H9 (cell line): Measurements from ENCODE around the gene STARD4. TPM values are rescaled to one million over a fixed set of nuclear protein-coding genes. Genes with fewer than 3 reads are reported as not detected.

Source experiments
- DNase-seq: peaks from one replicate; pipeline ENCODE4 v3.0.0-alpha.2; 2017
- H2AFZ ChIP-seq: one replicate; pipeline ENCODE4 v1.6.1; 2013; ENCODE audit warnings: mild to moderate bottlenecking, low read length, control low read depth, moderate library complexity
- H2AK5ac ChIP-seq: 2 replicates; pipeline ENCODE4 v1.6.1; 2013; ENCODE audit warnings: low read length, control low read depth, mixed read lengths; ENCODE audit not compliant: insufficient read length
- H2BK120ac ChIP-seq: one replicate; pipeline ENCODE4 v1.6.1; 2013; ENCODE audit warnings: low read depth, mild to moderate bottlenecking, low read length, control low read depth, inconsistent platforms; ENCODE audit not compliant: poor library complexity, severe bottlenecking
- H2BK12ac ChIP-seq: 2 replicates; pipeline ENCODE4 v1.6.1; 2013; ENCODE audit warnings: low read length, control low read depth, mixed read lengths, low read depth; ENCODE audit not compliant: insufficient read length
- H2BK15ac ChIP-seq: 2 replicates; pipeline ENCODE4 v1.6.1; 2013; ENCODE audit warnings: low read depth, low read length, control low read depth
- H2BK20ac ChIP-seq: one replicate; pipeline ENCODE4 v1.6.1; 2013; ENCODE audit warnings: low read depth, mild to moderate bottlenecking, low read length, control low read depth, inconsistent platforms; ENCODE audit not compliant: poor library complexity, severe bottlenecking
- H2BK5ac ChIP-seq: 2 replicates; pipeline ENCODE4 v1.6.1; 2013; ENCODE audit warnings: low read length, control low read depth, mixed read lengths; ENCODE audit not compliant: insufficient read length
- H3K14ac ChIP-seq: 2 replicates; pipeline ENCODE4 v1.6.1; 2013; ENCODE audit warnings: low read length, control low read depth; ENCODE audit not compliant: insufficient read depth
- H3K18ac ChIP-seq: 2 replicates; pipeline ENCODE4 v1.6.1; 2013; ENCODE audit warnings: low read depth, mild to moderate bottlenecking, mixed read lengths, low read length, control low read depth; ENCODE audit not compliant: insufficient read length
- H3K23ac ChIP-seq: 2 replicates; pipeline ENCODE4 v1.6.1; 2013; ENCODE audit warnings: low read length, control low read depth, mixed read lengths, low read depth; ENCODE audit not compliant: insufficient read length
- H3K23me2 ChIP-seq: 2 replicates; pipeline ENCODE4 v1.6.1; 2013; ENCODE audit warnings: low read depth, mild to moderate bottlenecking, mixed read lengths, low read length, control low read depth; ENCODE audit not compliant: insufficient read length, poor library complexity, severe bottlenecking
- H3K27ac ChIP-seq: 2 replicates; pipeline ENCODE4 v1.5.1; 2013; ENCODE audit warnings: low read length, control low read depth, mixed read lengths, low read depth; ENCODE audit not compliant: insufficient read length
- H3K27me3 ChIP-seq: 2 replicates; pipeline ENCODE4 v1.6.1; 2013; ENCODE audit warnings: low read length, control low read depth, inconsistent platforms; ENCODE audit not compliant: insufficient read depth
- H3K4ac ChIP-seq: 2 replicates; pipeline ENCODE4 v1.6.1; 2013; ENCODE audit warnings: low read depth, mild to moderate bottlenecking, control low read depth, inconsistent platforms, low read length, moderate library complexity
- H3K4me1 ChIP-seq: 2 replicates; pipeline ENCODE4 v1.6.1; 2013; ENCODE audit warnings: low read length, control low read depth, inconsistent platforms; ENCODE audit not compliant: insufficient read depth
- H3K4me2 ChIP-seq: 2 replicates; pipeline ENCODE4 v1.6.1; 2013; ENCODE audit warnings: low read length, control low read depth, mixed read lengths; ENCODE audit not compliant: insufficient read length, insufficient read depth
- H3K56ac ChIP-seq: 2 replicates; pipeline ENCODE4 v1.6.1; 2013; ENCODE audit warnings: low read depth, mild to moderate bottlenecking, mixed read lengths, low read length, control low read depth; ENCODE audit not compliant: insufficient read length
- H3K79me1 ChIP-seq: 2 replicates; pipeline ENCODE4 v1.6.1; 2013; ENCODE audit warnings: low read depth, mild to moderate bottlenecking, moderate library complexity, low read length, control low read depth, inconsistent platforms; ENCODE audit not compliant: insufficient read depth, poor library complexity, severe bottlenecking
- H3K79me2 ChIP-seq: 2 replicates; pipeline ENCODE4 v1.6.1; 2013; ENCODE audit warnings: low read length, control low read depth, inconsistent platforms; ENCODE audit not compliant: insufficient read depth
- H3K9ac ChIP-seq: 2 replicates; pipeline ENCODE4 v1.6.1; 2013; ENCODE audit warnings: low read length, control low read depth, mixed read lengths; ENCODE audit not compliant: insufficient read length; ENCODE audit errors: extremely low read depth
- H3K9me3 ChIP-seq: one replicate; pipeline ENCODE4 v1.6.1; 2013; ENCODE audit warnings: low read depth, low read length, inconsistent platforms; ENCODE audit not compliant: control insufficient read depth
- H3T11ph ChIP-seq: one replicate; pipeline ENCODE4 v1.6.1; 2013; ENCODE audit warnings: mild to moderate bottlenecking, low read length, control low read depth, inconsistent platforms
- H4K20me1 ChIP-seq: one replicate; pipeline ENCODE4 v1.6.1; 2013; ENCODE audit not compliant: control insufficient read depth, insufficient read length, insufficient read depth
- H4K5ac ChIP-seq: 2 replicates; pipeline ENCODE4 v1.6.1; 2013; ENCODE audit warnings: low read depth, mild to moderate bottlenecking, mixed read lengths, low read length, control low read depth; ENCODE audit not compliant: insufficient read length
- H4K8ac ChIP-seq: replicated peaks from 2 replicates; pipeline ENCODE4 v1.6.1; 2013; ENCODE audit warnings: low read length, control low read depth, mixed read lengths, low read depth; ENCODE audit not compliant: insufficient read length
- H4K91ac ChIP-seq: 2 replicates; pipeline ENCODE4 v1.6.1; 2013; ENCODE audit warnings: low read depth, mild to moderate bottlenecking, moderate library complexity, mixed read lengths, low read length, control low read depth; ENCODE audit not compliant: insufficient read length
- H3K27ac Mint-ChIP-seq, 3 experiments: 2 replicates in 2 of 3; 3 replicates in 1 of 3; pipeline ENCODE4 v1.8.0; 2020 to 2021; ENCODE audit warnings: mixed read lengths in 3 of 3, mild to moderate bottlenecking in 1 of 3, moderate library complexity in 1 of 3
- H3K27me3 Mint-ChIP-seq: 2 replicates; pipeline ENCODE4 v1.8.0; 2021; ENCODE audit warnings: low read depth, mild to moderate bottlenecking, moderate library complexity, mixed read lengths
- H3K36me3 Mint-ChIP-seq, 3 experiments: 2 replicates in 2 of 3; 3 replicates in 1 of 3; pipeline ENCODE4 v1.8.0; 2020 to 2021; ENCODE audit warnings: low read depth in 3 of 3, mixed read lengths in 3 of 3; ENCODE audit not compliant: insufficient read depth in 1 of 3
- H3K4me1 Mint-ChIP-seq, 2 experiments: 2 replicates each; pipeline ENCODE4 v1.8.0; 2020; ENCODE audit warnings: mixed read lengths in 2 of 2
- H3K4me3 Mint-ChIP-seq, 2 experiments: 2 replicates in 1 of 2; 3 replicates in 1 of 2; pipeline ENCODE4 v1.8.0; 2020 to 2021; ENCODE audit warnings: mild to moderate bottlenecking in 2 of 2, mixed read lengths in 2 of 2, moderate library complexity in 1 of 2
- H3K9me3 Mint-ChIP-seq, 2 experiments: 2 replicates in 1 of 2; 3 replicates in 1 of 2; pipeline ENCODE4 v1.8.0; 2020; ENCODE audit warnings: mild to moderate bottlenecking in 2 of 2, mixed read lengths in 2 of 2, moderate library complexity in 1 of 2
- WGBS: extraction: QIAGEN DNeasy Blood & Tissue Kit; methylation state at CpG from one replicate; pipeline ENCODE4 v1.1.7; 2013; ENCODE audit warnings: missing lambda C conversion rate, low lambda C conversion rate, mixed read lengths; ENCODE audit not compliant: insufficient read length; ENCODE audit errors: extremely low coverage; 5-methylcytosine and 5-hydroxymethylcytosine counted together
- total RNA-seq: library from RNA; stranded (reverse); gene quantifications from 2 replicates; pipeline ENCODE4 v1.2.1, GENCODE V29; 2021
- TF ChIP-seq, protein P1 (sequence below): fragments of 200-600 bp; sonication (generic); conservative IDR thresholded peaks from 3 replicates; pipeline ENCODE4 v1.8.0; 2021; ENCODE audit warnings: antibody characterized with exemption, mild to moderate bottlenecking

Gene STARD4
- total RNA-seq, 1 experiment from 2014 or later = 28.7 TPM

DNA sequence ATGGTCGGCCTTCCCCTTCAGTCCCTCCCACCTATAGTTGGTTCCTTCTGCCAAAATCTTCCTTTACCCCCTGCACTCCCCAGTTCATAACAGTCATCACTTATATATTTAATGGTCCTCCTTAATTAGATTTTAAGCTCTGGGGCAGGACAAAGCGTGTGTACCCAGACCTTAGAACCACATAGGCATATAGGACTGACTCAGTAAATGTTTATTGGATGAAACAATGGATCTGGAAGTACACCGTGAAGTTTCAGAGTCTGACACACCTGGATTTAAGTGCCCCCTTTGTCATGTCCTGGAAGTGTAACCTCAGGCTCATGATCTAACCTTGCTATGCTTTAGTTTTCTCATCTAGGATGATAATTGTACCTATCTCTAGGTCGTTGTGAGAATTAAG lies 32.0 kb downstream of the STARD4 start:
- no peak overlapping the region for H3K56ac ChIP-seq
- no peaks in the 10 kb centered on the region for H3K9me3 ChIP-seq
- H3K23me2 ChIP-seq = no peaks in the 10 kb centered on the region
- no peak overlapping the region for H4K5ac ChIP-seq
- H3K27me3 ChIP-seq = no peaks in the 10 kb centered on the region
- no peak overlapping the region for H3K18ac ChIP-seq
- no peak overlapping the region for H4K8ac ChIP-seq
- no peaks in the 10 kb centered on the region for H3K9me3 Mint-ChIP-seq
- no peak overlapping the region for H2BK5ac ChIP-seq
- no peak overlapping the region for H2BK12ac ChIP-seq
- H3K79me2 ChIP-seq = no peaks in the 10 kb centered on the region
- no peak overlapping the region for H2AK5ac ChIP-seq
- no peak overlapping the region for H4K91ac ChIP-seq
- no peak overlapping the region for H3K4me3 Mint-ChIP-seq
- H3K36me3 Mint-ChIP-seq = no peaks in the 10 kb centered on the region
- WGBS = no CpG with 5 or more reads among the region's 4 CpGs
- H4K20me1 ChIP-seq = no peaks in the 10 kb centered on the region
- H3K4me2 ChIP-seq = no peak overlapping the region
- no peak overlapping the region for H2BK120ac ChIP-seq
- no peaks in the 10 kb centered on the region for H3K4me1 ChIP-seq
- H2AFZ ChIP-seq = no peak overlapping the region
- no peak overlapping the region for H3K27ac ChIP-seq
- TF ChIP-seq, protein P1, sequence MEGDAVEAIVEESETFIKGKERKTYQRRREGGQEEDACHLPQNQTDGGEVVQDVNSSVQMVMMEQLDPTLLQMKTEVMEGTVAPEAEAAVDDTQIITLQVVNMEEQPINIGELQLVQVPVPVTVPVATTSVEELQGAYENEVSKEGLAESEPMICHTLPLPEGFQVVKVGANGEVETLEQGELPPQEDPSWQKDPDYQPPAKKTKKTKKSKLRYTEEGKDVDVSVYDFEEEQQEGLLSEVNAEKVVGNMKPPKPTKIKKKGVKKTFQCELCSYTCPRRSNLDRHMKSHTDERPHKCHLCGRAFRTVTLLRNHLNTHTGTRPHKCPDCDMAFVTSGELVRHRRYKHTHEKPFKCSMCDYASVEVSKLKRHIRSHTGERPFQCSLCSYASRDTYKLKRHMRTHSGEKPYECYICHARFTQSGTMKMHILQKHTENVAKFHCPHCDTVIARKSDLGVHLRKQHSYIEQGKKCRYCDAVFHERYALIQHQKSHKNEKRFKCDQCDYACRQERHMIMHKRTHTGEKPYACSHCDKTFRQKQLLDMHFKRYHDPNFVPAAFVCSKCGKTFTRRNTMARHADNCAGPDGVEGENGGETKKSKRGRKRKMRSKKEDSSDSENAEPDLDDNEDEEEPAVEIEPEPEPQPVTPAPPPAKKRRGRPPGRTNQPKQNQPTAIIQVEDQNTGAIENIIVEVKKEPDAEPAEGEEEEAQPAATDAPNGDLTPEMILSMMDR = no peak
- no peak overlapping the region for H3K4ac ChIP-seq
- H3K23ac ChIP-seq = no peak overlapping the region
- H3T11ph ChIP-seq = no peak overlapping the region
- H3K4me1 Mint-ChIP-seq = no peaks in the 10 kb centered on the region
- no peak overlapping the region for H3K27ac Mint-ChIP-seq
- no peaks in the 10 kb centered on the region for H3K27me3 Mint-ChIP-seq
- H3K14ac ChIP-seq = no peak overlapping the region
- H3K79me1 ChIP-seq = no peaks in the 10 kb centered on the region
- no peak for DNase-seq
- H3K9ac ChIP-seq = no peak overlapping the region
- H2BK15ac ChIP-seq = no peak overlapping the region
- no peak overlapping the region for H2BK20ac ChIP-seq
